HepG2 (cell line): ENCODE data around the gene NT5C3B. TPM values are rescaled to one million over a fixed set of nuclear protein-coding genes. Genes with fewer than 3 reads are reported as not detected.

Source experiments
- ARID4A ChIP-seq: sonication (generic); formaldehyde crosslinking; IDR thresholded peaks from 2 replicates; pipeline ENCODE4 v1.5.0; 2020; ENCODE audit warnings: mild to moderate bottlenecking, missing genetic modification reagents, borderline replicate concordance
- ATF2 ChIP-seq: sonication (generic); formaldehyde crosslinking; IDR thresholded peaks from 2 replicates; pipeline ENCODE4 v1.4.0; 2020; ENCODE audit warnings: missing genetic modification reagents
- CTCF ChIP-seq: sonication (generic); formaldehyde crosslinking; IDR thresholded peaks from 2 replicates; pipeline ENCODE4 v1.5.0; 2020; ENCODE audit warnings: mild to moderate bottlenecking, missing genetic modification reagents, moderate library complexity
- GTF3A ChIP-seq: sonication (generic); formaldehyde crosslinking; conservative IDR thresholded peaks from 2 replicates; pipeline ENCODE4 v1.4.0; 2020; ENCODE audit warnings: mild to moderate bottlenecking, missing genetic modification reagents
- HDAC2 ChIP-seq: sonication (generic); formaldehyde crosslinking; IDR thresholded peaks from 2 replicates; pipeline ENCODE4 v1.4.0; 2020; ENCODE audit warnings: missing genetic modification reagents
- HOXA3 ChIP-seq: sonication (generic); formaldehyde crosslinking; IDR thresholded peaks from 2 replicates; pipeline ENCODE4 v1.5.0; 2020; ENCODE audit warnings: missing genetic modification reagents
- MEIS2 ChIP-seq: sonication (generic); formaldehyde crosslinking; IDR thresholded peaks from 2 replicates; pipeline ENCODE4 v1.9.0; 2021; ENCODE audit warnings: mild to moderate bottlenecking, missing genetic modification reagents
- NFE2L2 ChIP-seq: fragments of 150-350 bp; IDR thresholded peaks from 2 replicates; pipeline ENCODE4 v1.6.1; 2014; ENCODE audit warnings: low read length
- RBM22 ChIP-seq: fragments of 200-400 bp; formaldehyde crosslinking; optimal IDR thresholded peaks from 2 replicates; pipeline ENCODE3; 2017; ENCODE audit warnings: mild to moderate bottlenecking, low read length, moderate library complexity
- RXRA ChIP-seq: sonication (generic); formaldehyde crosslinking; IDR thresholded peaks from 2 replicates; pipeline ENCODE4 v1.5.1; 2020; ENCODE audit warnings: missing genetic modification reagents
- SIN3A ChIP-seq: IDR thresholded peaks from 2 replicates; pipeline ENCODE4 v1.6.1; 2011; ENCODE audit warnings: low read depth, mild to moderate bottlenecking, control low read depth, low read length, borderline replicate concordance
- SMAD1 ChIP-seq: sonication (generic); formaldehyde crosslinking; IDR thresholded peaks from 2 replicates; pipeline ENCODE4 v1.4.0; 2020; ENCODE audit warnings: missing genetic modification reagents, low read depth, mild to moderate bottlenecking, borderline replicate concordance
- TEAD3 ChIP-seq: optimal IDR thresholded peaks from 2 replicates; pipeline ENCODE3; 2016; ENCODE audit warnings: borderline replicate concordance
- XRCC5 ChIP-seq: fragments of 200-400 bp; formaldehyde crosslinking; optimal IDR thresholded peaks from 2 replicates; pipeline ENCODE3; 2017; ENCODE audit warnings: mild to moderate bottlenecking, low read length
- ZNF251 ChIP-seq: sonication (generic); formaldehyde crosslinking; IDR thresholded peaks from 2 replicates; pipeline ENCODE4 v1.9.0; 2021; ENCODE audit warnings: mild to moderate bottlenecking, missing genetic modification reagents
- ZNF510 ChIP-seq: sonication (generic); formaldehyde crosslinking; IDR thresholded peaks from 2 replicates; pipeline ENCODE4 v1.4.0; 2020; ENCODE audit warnings: low read depth, mild to moderate bottlenecking, missing genetic modification reagents
- ZNF577 ChIP-seq: sonication (generic); formaldehyde crosslinking; IDR thresholded peaks from 2 replicates; pipeline ENCODE4 v1.4.0; 2020; ENCODE audit warnings: mild to moderate bottlenecking, low read depth, missing genetic modification reagents, borderline replicate concordance
- ZZZ3 ChIP-seq: sonication (generic); formaldehyde crosslinking; IDR thresholded peaks from 2 replicates; pipeline ENCODE4 v1.4.0; 2020; ENCODE audit warnings: missing genetic modification reagents, mild to moderate bottlenecking, borderline replicate concordance
- polyA plus RNA-seq, 8 experiments: library from polyadenylated mRNA; depleted of rRNA in 3 of 8; stranded (reverse) in 7 of 8; unstranded in 1 of 8; fragments of >200 nt; fragmentation: Illumina TruSeq in 4 of 8; extraction: Trizol in 4 of 8; gene quantifications; 2 replicates each; pipeline versions ENCODE4 v1.2.1 to v1.2.3, GENCODE V29; 2011 to 2016; ENCODE audit warnings: low read depth in 4 of 8, missing spikeins in 1 of 8, mixed read lengths in 1 of 8; ENCODE audit not compliant: insufficient read depth in 1 of 8
- total RNA-seq, 5 experiments: library from RNA; depleted of rRNA; stranded (reverse); fragments of >200 nt; fragmentation: Illumina TruSeq; extraction: Trizol; gene quantifications; 2 replicates each; pipeline ENCODE4 v1.2.3, GENCODE V29; 2016; ENCODE audit warnings: low read depth in 1 of 5
- TF ChIP-seq, protein P1 (sequence below): sonication (generic); formaldehyde crosslinking; IDR thresholded peaks from 2 replicates; pipeline ENCODE4 v1.4.0; 2020; ENCODE audit warnings: missing genetic modification reagents
- TF ChIP-seq, protein P2 (sequence below): sonication (generic); formaldehyde crosslinking; IDR thresholded peaks from 2 replicates; pipeline ENCODE4 v1.9.0; 2022; ENCODE audit warnings: low read depth, missing genetic modification reagents

Gene NT5C3B
- total and polyA plus RNA-seq, 2 of the 13 experiments (the other 11 are each of a cell fraction or from before 2014, with no cell fraction given): 104 to 126 TPM

GRCh38 chr17:41777157-41777573, 58.9 kb downstream of the NT5C3B start (continued):
- TF ChIP-seq RBM22: peak; percentile 21
- no peak for TF ChIP-seq MEIS2 (CRISPR knock-in tag)
- TF ChIP-seq, protein P1, sequence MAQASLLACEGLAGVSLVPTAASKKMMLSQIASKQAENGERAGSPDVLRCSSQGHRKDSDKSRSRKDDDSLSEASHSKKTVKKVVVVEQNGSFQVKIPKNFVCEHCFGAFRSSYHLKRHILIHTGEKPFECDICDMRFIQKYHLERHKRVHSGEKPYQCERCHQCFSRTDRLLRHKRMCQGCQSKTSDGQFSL (CRISPR knock-in tag): no peak
- TF ChIP-seq TEAD3 (CRISPR knock-in tag): peak; percentile 94
- TF ChIP-seq NFE2L2: no peak
- TF ChIP-seq ZNF510 (CRISPR knock-in tag): no peak
- no peak for TF ChIP-seq GTF3A (CRISPR knock-in tag)
- TF ChIP-seq ARID4A (CRISPR knock-in tag): 0 out of 2 replicates have a peak, but pooled peaks have one; percentile 24
- 0 out of 2 replicates have a peak, but pooled peaks have one; percentile 0 for TF ChIP-seq HOXA3 (CRISPR knock-in tag)
- no peak for TF ChIP-seq XRCC5
- TF ChIP-seq ZNF251: no peak
- no peak for TF ChIP-seq ATF2
- TF ChIP-seq ZNF577 (CRISPR knock-in tag): no peak
- TF ChIP-seq SMAD1 (CRISPR knock-in tag): peak; percentile 63; the same call in 1 of the 2 replicates
- TF ChIP-seq, protein P2, sequence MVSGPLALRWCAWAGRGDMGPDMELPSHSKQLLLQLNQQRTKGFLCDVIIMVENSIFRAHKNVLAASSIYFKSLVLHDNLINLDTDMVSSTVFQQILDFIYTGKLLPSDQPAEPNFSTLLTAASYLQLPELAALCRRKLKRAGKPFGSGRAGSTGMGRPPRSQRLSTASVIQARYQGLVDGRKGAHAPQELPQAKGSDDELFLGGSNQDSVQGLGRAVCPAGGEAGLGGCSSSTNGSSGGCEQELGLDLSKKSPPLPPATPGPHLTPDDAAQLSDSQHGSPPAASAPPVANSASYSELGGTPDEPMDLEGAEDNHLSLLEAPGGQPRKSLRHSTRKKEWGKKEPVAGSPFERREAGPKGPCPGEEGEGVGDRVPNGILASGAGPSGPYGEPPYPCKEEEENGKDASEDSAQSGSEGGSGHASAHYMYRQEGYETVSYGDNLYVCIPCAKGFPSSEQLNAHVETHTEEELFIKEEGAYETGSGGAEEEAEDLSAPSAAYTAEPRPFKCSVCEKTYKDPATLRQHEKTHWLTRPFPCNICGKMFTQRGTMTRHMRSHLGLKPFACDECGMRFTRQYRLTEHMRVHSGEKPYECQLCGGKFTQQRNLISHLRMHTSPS (CRISPR knock-in tag): peak; percentile 86
- TF ChIP-seq HDAC2: peak; percentile 14; the same call in 1 of the 2 replicates
- TF ChIP-seq CTCF (CRISPR knock-in tag): peak; percentile 67
- peak; percentile 27; the same call in 1 of the 2 replicates for TF ChIP-seq ZZZ3 (CRISPR knock-in tag)
- peak; percentile 64; the same call in 1 of the 2 replicates for TF ChIP-seq RXRA (CRISPR knock-in tag)
- peak; percentile 12; the same call in 1 of the 2 replicates for TF ChIP-seq SIN3A
